NB4 (cell line): ENCODE measurements around the gene ZFAND3.

Experiments used
- CTCF ChIP-seq: IDR thresholded peaks from one replicate; pipeline ENCODE4 v1.5.1; 2012; ENCODE audit warnings: low read depth, low read length
- MAX ChIP-seq: IDR thresholded peaks from 2 replicates; pipeline ENCODE4 v1.6.1; 2011; ENCODE audit warnings: low read depth, low read length

- TF ChIP-seq CTCF (no peak), MAX (no peak)
Observed at GRCh38 chr6:38188677-38189335, 369.3 kb downstream of the ZFAND3 start.
